ENCODE results near the gene AFDN.

AFDN gene

DNA sequence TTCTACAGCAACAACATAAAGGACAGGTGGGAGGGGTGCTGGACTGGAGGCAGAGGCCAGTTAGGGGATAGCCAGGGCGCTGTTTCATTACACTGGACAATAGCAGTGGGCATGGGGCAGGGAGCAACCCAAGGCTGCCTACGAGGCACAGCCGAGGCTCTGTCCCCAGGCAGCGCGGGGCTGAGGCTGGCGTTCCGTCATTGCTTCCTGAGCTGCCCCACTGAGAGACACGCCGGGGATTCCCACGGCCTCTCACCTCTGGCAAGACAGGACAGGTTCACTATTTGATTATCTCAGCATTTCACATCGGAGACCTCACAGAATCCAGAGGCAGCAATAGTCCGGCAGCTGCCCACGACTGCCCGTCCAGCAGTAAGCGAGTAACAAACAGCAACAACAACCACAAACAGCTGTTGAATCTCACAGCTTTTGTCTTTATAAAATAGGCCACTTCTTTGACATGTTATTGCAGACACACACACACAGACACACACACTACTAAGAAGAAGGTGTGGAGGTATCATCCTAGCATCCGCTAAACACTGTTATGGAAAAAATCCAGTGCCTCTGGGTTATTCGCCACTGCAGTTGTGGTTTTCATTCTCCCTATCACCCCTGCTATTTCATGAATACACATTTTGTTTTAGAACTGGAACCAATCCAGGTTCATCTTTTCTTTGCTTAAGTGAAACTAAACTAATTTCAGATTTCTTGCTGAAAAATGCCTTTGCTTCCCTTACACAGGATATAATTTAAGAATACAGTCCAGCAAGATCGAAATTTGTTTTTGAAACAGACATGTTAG lies 190.2 kb downstream of the AFDN start:
- no peak for TF ChIP-seq Cebpa-rat (IDR thresholded peaks at IDR 0.05)
- no peaks in the 10 kb centered on the region for H4K20me1 ChIP-seq
- H3K27me3 ChIP-seq = no peaks in the 10 kb centered on the region
- H3K4me3 ChIP-seq = no peak overlapping the region
- H3K4me2 ChIP-seq = no peak overlapping the region
- peaks cover 4% of the 10 kb centered on the region; the same call in 1 of the 2 replicates for H3K36me3 ChIP-seq
- no peak overlapping the region for H3K27ac ChIP-seq
- H3K4me1 ChIP-seq = peaks cover 28% of the 10 kb centered on the region
- H3K9me3 ChIP-seq = peaks cover 51% of the 10 kb centered on the region
- no peak overlapping the region for H3K9ac ChIP-seq

- Histone ChIP-seq H3K27ac (no peak overlapping the region), H3K9ac (no peak overlapping the region), H4K20me1 (no peaks in the 10 kb centered on the region), H3K4me3 (no peak overlapping the region), H3K4me1 (peaks cover 28% of the 10 kb centered on the region), H3K27me3 (no peaks in the 10 kb centered on the region), H3K36me3 (no peaks in the 10 kb centered on the region), H3K9me3 (peaks cover 43% of the 10 kb centered on the region), H3K4me2 (no peak overlapping the region)
- TF ChIP-seq Cebpa-rat (IDR thresholded peaks at IDR 0.05) = no peak
Measured at GRCh38 chr6:168017629-168018028, 190.9 kb downstream of the AFDN start.

DNA sequence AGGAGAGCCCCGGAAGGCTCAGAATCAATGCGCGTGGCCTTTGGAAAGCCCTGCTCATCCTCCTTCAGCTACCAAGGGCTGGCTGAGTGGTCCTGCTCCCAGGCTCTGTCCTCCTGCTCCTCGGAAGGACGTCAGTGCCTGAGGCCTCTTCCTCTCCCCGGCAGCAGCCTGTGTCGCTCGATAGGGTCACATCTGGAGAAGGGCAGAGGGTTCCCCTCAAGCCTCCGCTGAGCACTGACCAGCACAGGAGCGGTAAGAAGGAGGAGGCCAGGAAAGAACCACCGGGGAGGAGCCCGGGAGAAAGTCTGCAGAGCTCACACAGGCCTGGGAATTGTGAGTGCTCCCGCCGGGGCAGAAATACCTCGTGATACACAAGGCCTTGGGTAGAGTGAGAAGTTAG lies 192.0 kb downstream of the AFDN start:
- H3K27me3 ChIP-seq = no peaks in the 10 kb centered on the region
- no peaks in the 10 kb centered on the region for H4K20me1 ChIP-seq
- TF ChIP-seq Cebpa-rat (IDR thresholded peaks at IDR 0.05) = no peak
- no peak overlapping the region for H3K9ac ChIP-seq
- no peaks in the 10 kb centered on the region for H3K36me3 ChIP-seq
- no peak overlapping the region for H3K4me3 ChIP-seq
- peaks cover 33% of the 10 kb centered on the region for H3K9me3 ChIP-seq
- no peak overlapping the region for H3K27ac ChIP-seq
- peaks cover 21% of the 10 kb centered on the region for H3K4me1 ChIP-seq
- H3K4me2 ChIP-seq = no peak overlapping the region

DNA sequence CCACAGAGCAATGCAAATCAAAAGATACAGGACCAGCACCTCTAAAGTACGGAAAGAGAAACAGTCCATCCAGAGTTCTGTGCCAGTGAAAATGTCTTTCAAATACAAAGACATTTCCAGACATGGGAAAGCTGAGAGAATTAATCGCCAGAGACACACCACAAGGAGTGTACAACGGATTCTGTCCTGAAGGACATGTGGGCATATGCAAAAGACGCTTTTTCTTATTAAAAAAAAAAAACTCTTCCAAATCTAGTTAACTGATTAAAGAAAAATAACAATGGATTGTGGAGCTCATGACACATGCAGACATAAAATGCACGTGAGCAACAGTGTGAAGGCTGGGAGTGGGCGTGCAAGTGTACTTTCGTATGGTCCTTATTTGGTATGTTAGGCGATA lies 193.5 kb downstream of the AFDN start:
- no peak for TF ChIP-seq Cebpa-rat (IDR thresholded peaks at IDR 0.05)
- Histone ChIP-seq H3K4me1 (peaks cover 20% of the 10 kb centered on the region), H3K27ac (no peak overlapping the region), H3K9me3 (peaks cover 22% of the 10 kb centered on the region), H3K4me2 (no peak overlapping the region), H3K36me3 (no peaks in the 10 kb centered on the region), H3K9ac (no peak overlapping the region), H3K27me3 (no peaks in the 10 kb centered on the region), H3K4me3 (no peak overlapping the region), H4K20me1 (no peaks in the 10 kb centered on the region)

GRCh38 chr6:168021581-168021980 lies 194.9 kb downstream of the AFDN start:
- no peaks in the 10 kb centered on the region for H3K36me3 ChIP-seq
- no peak overlapping the region for H3K4me2 ChIP-seq
- no peaks in the 10 kb centered on the region for H4K20me1 ChIP-seq
- no peak overlapping the region for H3K4me3 ChIP-seq
- no peak overlapping the region for H3K27ac ChIP-seq
- peaks cover 18% of the 10 kb centered on the region for H3K4me1 ChIP-seq
- no peak for TF ChIP-seq Cebpa-rat (IDR thresholded peaks at IDR 0.05)
- H3K27me3 ChIP-seq = no peaks in the 10 kb centered on the region
- peaks cover 22% of the 10 kb centered on the region for H3K9me3 ChIP-seq
- no peak overlapping the region for H3K9ac ChIP-seq
